Sigmoid colon (tissue), 4 donors: ENCODE measurements around the gene RNASE7.

ENCODE experiments used
- CTCF ChIP-seq, 4 experiments: fragments of 450-650 bp in 3 of 4; fragments of 200-600 bp in 1 of 4; IDR thresholded peaks; one replicate each; pipeline ENCODE4 v1.5.1; 2016 to 2019; ENCODE audit warnings: antibody characterized with exemption in 4 of 4, mild to moderate bottlenecking in 3 of 4, moderate library complexity in 2 of 4
- EP300 ChIP-seq, 4 donors: sonication (generic); formaldehyde crosslinking; IDR thresholded peaks; one replicate each; pipeline ENCODE4 v1.6.1; 2017; ENCODE audit warnings: antibody characterized with exemption in 4 of 4
- POLR2A ChIP-seq, 2 donors: fragments of 450-650 bp; IDR thresholded peaks; one replicate each; pipeline ENCODE4 v1.6.1; 2016; ENCODE audit warnings: antibody characterized with exemption in 2 of 2, mild to moderate bottlenecking in 2 of 2, moderate library complexity in 2 of 2
- POLR2AphosphoS5 ChIP-seq, 4 donors: sonication (generic); formaldehyde crosslinking; IDR thresholded peaks; one replicate each; pipeline ENCODE4 v1.6.1; 2017; ENCODE audit warnings: antibody characterized with exemption in 4 of 4

GRCh38 chr14:21022686-21023085, 19.5 kb upstream of the RNASE7 start:
- TF ChIP-seq POLR2A (IDR thresholded peaks at IDR 0.05) (no peak), POLR2AphosphoS5 (IDR thresholded peaks at IDR 0.05) (no peak), EP300 (IDR thresholded peaks at IDR 0.05) (no peak), CTCF (IDR thresholded peaks at IDR 0.05) (no peak)
